Astrocyte (in vitro differentiated cells and primary cell): ENCODE measurements around the gene VIPR1. TPM values are rescaled to one million over a fixed set of nuclear protein-coding genes. Genes with fewer than 3 reads are reported as not detected.

ENCODE experiments used
- DNase-seq: peaks from one replicate; pipeline ENCODE4 v3.0.0-alpha.2; 2010; ENCODE audit warnings: low read depth
- FAIRE-seq: peaks from 2 replicates; lab custom pipeline; 2011; peaks lifted over from hg19 to GRCh38; lab: Jason Lieb, UNC
- H2AFZ ChIP-seq: 2 replicates; pipeline ENCODE4 v1.6.0; 2012; ENCODE audit warnings: low read depth, low read length, inconsistent platforms
- H3K27ac ChIP-seq: 2 replicates; pipeline ENCODE4 v1.5.1; 2011; ENCODE audit warnings: low read depth, low read length, inconsistent platforms
- H3K27me3 ChIP-seq: 2 replicates; pipeline ENCODE4 v1.6.0; 2011; ENCODE audit warnings: low read length, inconsistent platforms; ENCODE audit not compliant: insufficient read depth
- H3K36me3 ChIP-seq: 2 replicates; pipeline ENCODE4 v1.5.1; 2011; ENCODE audit warnings: low read length, inconsistent platforms; ENCODE audit not compliant: insufficient read depth
- H3K4me1 ChIP-seq: 2 replicates; pipeline ENCODE4 v1.5.1; 2011; ENCODE audit warnings: low read length, inconsistent platforms; ENCODE audit not compliant: insufficient read depth
- H3K4me2 ChIP-seq: 2 replicates; pipeline ENCODE4 v1.6.0; 2012; ENCODE audit warnings: low read length, inconsistent platforms
- H3K4me3 ChIP-seq: 2 replicates; pipeline ENCODE4 v1.5.1; 2011; ENCODE audit warnings: low read depth, mild to moderate bottlenecking, low read length, inconsistent platforms; ENCODE audit not compliant: insufficient read depth
- H3K79me2 ChIP-seq: 2 replicates; pipeline ENCODE4 v1.6.0; 2012; ENCODE audit warnings: mild to moderate bottlenecking, low read length, inconsistent platforms; ENCODE audit not compliant: insufficient read depth
- H3K9ac ChIP-seq: 2 replicates; pipeline ENCODE4 v1.6.0; 2012; ENCODE audit warnings: mild to moderate bottlenecking, low read length, inconsistent platforms
- H3K9me3 ChIP-seq: 2 replicates; pipeline ENCODE4 v1.5.1; 2012; ENCODE audit warnings: low read depth, mild to moderate bottlenecking, low read length, inconsistent platforms; ENCODE audit not compliant: insufficient read depth
- H4K20me1 ChIP-seq: 2 replicates; pipeline ENCODE4 v1.6.0; 2012; ENCODE audit warnings: low read length, inconsistent platforms; ENCODE audit not compliant: insufficient read depth
- H3K27ac Mint-ChIP-seq: one replicate; pipeline ENCODE4 v1.8.0; 2021; ENCODE audit warnings: mild to moderate bottlenecking, mixed read lengths; ENCODE audit not compliant: unreplicated experiment
- H3K27me3 Mint-ChIP-seq: one replicate; pipeline ENCODE4 v1.8.0; 2021; ENCODE audit warnings: low read depth, mixed read lengths; ENCODE audit not compliant: unreplicated experiment
- H3K36me3 Mint-ChIP-seq: one replicate; pipeline ENCODE4 v1.8.0; 2021; ENCODE audit warnings: low read depth, mixed read lengths; ENCODE audit not compliant: unreplicated experiment
- H3K4me1 Mint-ChIP-seq: one replicate; pipeline ENCODE4 v1.8.0; 2021; ENCODE audit warnings: low read depth, mixed read lengths; ENCODE audit not compliant: unreplicated experiment
- H3K4me3 Mint-ChIP-seq: one replicate; pipeline ENCODE4 v1.8.0; 2021; ENCODE audit warnings: mild to moderate bottlenecking, moderate library complexity, mixed read lengths; ENCODE audit not compliant: unreplicated experiment
- H3K9me3 Mint-ChIP-seq: one replicate; pipeline ENCODE4 v1.8.0; 2021; ENCODE audit warnings: mild to moderate bottlenecking, mixed read lengths; ENCODE audit not compliant: unreplicated experiment
- CTCF ChIP-seq: IDR thresholded peaks from 2 replicates; pipeline ENCODE4 v1.5.1; 2011; ENCODE audit warnings: low read depth, mild to moderate bottlenecking, inconsistent platforms, low read length, moderate library complexity; ENCODE audit not compliant: insufficient read depth
- EZH2 ChIP-seq: IDR thresholded peaks from 2 replicates; pipeline ENCODE4 v1.6.1; 2012; ENCODE audit warnings: mild to moderate bottlenecking, low read length, inconsistent platforms; ENCODE audit not compliant: insufficient read depth
- total RNA-seq: library from RNA; stranded (reverse); gene quantifications from 2 replicates; pipeline ENCODE4 v1.2.1, GENCODE V29; 2021

VIPR1 gene
- total RNA-seq, 1 donor from 2014 or later: 0.68 TPM

GRCh38 chr3:42581400-42581708, 78.9 kb downstream of the VIPR1 start:
- H3K36me3 Mint-ChIP-seq: peaks cover 2% of the 10 kb centered on the region
- peak overlapping the region; percentile 95 for H2AFZ ChIP-seq
- peak overlapping the region; percentile 55 for H3K27ac Mint-ChIP-seq

GRCh38 chr3:42581709-42582473, 79.4 kb downstream of the VIPR1 start, which contains the start of gene SEC22C:
Gene SEC22C, minus strand, starts transcription at chr3:42581967. Its CDS starts 12,921 bp downstream, at chr3:42569046.
- Mint-ChIP-seq H3K27ac (peak within 1 kb of the TSS; percentile 55), H3K27me3 (no peaks in the 10 kb centered on the region), H3K9me3 (no peaks in the 10 kb centered on the region), H3K4me1 (peaks cover 4% of the 10 kb centered on the region), H3K36me3 (peaks cover 2% of the 10 kb centered on the region), H3K4me3 (peak within 1 kb of the TSS; percentile 88)
- TF ChIP-seq EZH2: no peak
- TF ChIP-seq CTCF: no peak
- no peaks in the 10 kb centered on the region for H3K27me3 ChIP-seq
- peaks cover 3% of the 10 kb centered on the region for H3K36me3 ChIP-seq
- H3K27ac ChIP-seq: peak within 1 kb of the TSS; percentile 78
- H3K4me3 ChIP-seq: peak within 1 kb of the TSS; percentile 80
- peaks cover 48% of the 10 kb centered on the region for H3K79me2 ChIP-seq
- H3K9ac ChIP-seq: peak within 1 kb of the TSS; percentile 89
- DNase-seq (peak; percentile 79), FAIRE-seq (no peak)
- peaks cover 18% of the 10 kb centered on the region for H4K20me1 ChIP-seq
- H3K4me2 ChIP-seq: peak within 1 kb of the TSS; percentile 97
- H3K9me3 ChIP-seq: no peaks in the 10 kb centered on the region
- peaks cover 6% of the 10 kb centered on the region for H3K4me1 ChIP-seq
- H2AFZ ChIP-seq: peak within 1 kb of the TSS; percentile 95

More at GRCh38 chr3:42581400-42581708, 78.9 kb downstream of the VIPR1 start:
- peak overlapping the region; percentile 78 for H3K27ac ChIP-seq
- no peaks in the 10 kb centered on the region for H3K9me3 Mint-ChIP-seq
- H3K79me2 ChIP-seq: peaks cover 54% of the 10 kb centered on the region
- peak overlapping the region; percentile 80 for H3K4me3 ChIP-seq
- H3K4me2 ChIP-seq: peak overlapping the region; percentile 97
- peaks cover 6% of the 10 kb centered on the region for H3K4me1 ChIP-seq
- TF ChIP-seq EZH2 (no peak), CTCF (no peak)
- H3K4me1 Mint-ChIP-seq: peaks cover 4% of the 10 kb centered on the region
- H3K4me3 Mint-ChIP-seq: peak overlapping the region; percentile 88
- no peaks in the 10 kb centered on the region for H3K27me3 ChIP-seq
- no peaks in the 10 kb centered on the region for H3K9me3 ChIP-seq
- DNase-seq (no peak), FAIRE-seq (no peak)
- H3K36me3 ChIP-seq: peaks cover 3% of the 10 kb centered on the region
- H4K20me1 ChIP-seq: peaks cover 18% of the 10 kb centered on the region
- H3K9ac ChIP-seq: peak overlapping the region; percentile 89
- no peaks in the 10 kb centered on the region for H3K27me3 Mint-ChIP-seq
